Stimulated activated naive CD8-positive, alpha-beta T cell treated with anti-CD3 and anti-CD28 coated beads, Interleukin-15, Interleukin-2, amounts not matched to agents 100 ng/mL and 50 ng/mL, for 24 hours (primary cell): ENCODE results near the gene GSTO2.

Experiments
- H3K27ac Mint-ChIP-seq: one replicate; pipeline ENCODE4 v1.8.0; 2021; ENCODE audit warnings: mild to moderate bottlenecking, mixed read lengths
- H3K27me3 Mint-ChIP-seq: one replicate; pipeline ENCODE4 v1.8.0; 2021; ENCODE audit warnings: mixed read lengths
- H3K36me3 Mint-ChIP-seq: one replicate; pipeline ENCODE4 v1.8.0; 2021; ENCODE audit warnings: low read depth, mixed read lengths
- H3K4me1 Mint-ChIP-seq: one replicate; pipeline ENCODE4 v1.8.0; 2021; ENCODE audit warnings: low read depth, mixed read lengths
- H3K4me3 Mint-ChIP-seq: one replicate; pipeline ENCODE4 v1.8.0; 2021; ENCODE audit warnings: mild to moderate bottlenecking, mixed read lengths
- H3K9me3 Mint-ChIP-seq: one replicate; pipeline ENCODE4 v1.8.0; 2021; ENCODE audit warnings: mixed read lengths

The GSTO2 gene

GRCh38 chr10:104304356-104304745, 35.4 kb downstream of the GSTO2 start:
- Mint-ChIP-seq H3K4me1 (peaks cover 91% of the 10 kb centered on the region), H3K9me3 (peaks cover 8% of the 10 kb centered on the region), H3K27ac (no peak overlapping the region), H3K4me3 (no peak overlapping the region), H3K27me3 (no peaks in the 10 kb centered on the region), H3K36me3 (peaks cover 13% of the 10 kb centered on the region)

GRCh38 chr10:104304927-104305326, 35.9 kb downstream of the GSTO2 start:
- H3K27me3 Mint-ChIP-seq = no peaks in the 10 kb centered on the region
- H3K9me3 Mint-ChIP-seq = peaks cover 8% of the 10 kb centered on the region
- no peak overlapping the region for H3K27ac Mint-ChIP-seq
- peaks cover 93% of the 10 kb centered on the region for H3K4me1 Mint-ChIP-seq
- peaks cover 14% of the 10 kb centered on the region for H3K36me3 Mint-ChIP-seq
- H3K4me3 Mint-ChIP-seq = no peak overlapping the region

GRCh38 chr10:104306897-104307296, 37.9 kb downstream of the GSTO2 start:
- Mint-ChIP-seq H3K4me3 (no peak overlapping the region), H3K9me3 (peaks cover 8% of the 10 kb centered on the region), H3K27me3 (no peaks in the 10 kb centered on the region), H3K36me3 (peaks cover 23% of the 10 kb centered on the region), H3K27ac (no peak overlapping the region), H3K4me1 (peaks cover 86% of the 10 kb centered on the region)

GRCh38 chr10:104307576-104308438, 38.8 kb downstream of the GSTO2 start:
- H3K9me3 Mint-ChIP-seq = peaks cover 8% of the 10 kb centered on the region
- no peaks in the 10 kb centered on the region for H3K27me3 Mint-ChIP-seq
- peaks cover 29% of the 10 kb centered on the region for H3K36me3 Mint-ChIP-seq
- peak overlapping the region; percentile 52 for H3K4me3 Mint-ChIP-seq
- H3K4me1 Mint-ChIP-seq = peaks cover 82% of the 10 kb centered on the region
- peak overlapping the region; percentile 85 for H3K27ac Mint-ChIP-seq

- H3K4me1 Mint-ChIP-seq = peaks cover 76% of the 10 kb centered on the region
- peaks cover 4% of the 10 kb centered on the region for H3K9me3 Mint-ChIP-seq
- no peaks in the 10 kb centered on the region for H3K27me3 Mint-ChIP-seq
- H3K4me3 Mint-ChIP-seq = peak overlapping the region; percentile 52
- H3K36me3 Mint-ChIP-seq = peaks cover 30% of the 10 kb centered on the region
- H3K27ac Mint-ChIP-seq = peak overlapping the region; percentile 85
Measured at GRCh38 chr10:104308439-104308903, 39.5 kb downstream of the GSTO2 start.

- Mint-ChIP-seq H3K27me3 (no peaks in the 10 kb centered on the region), H3K27ac (no peak overlapping the region), H3K4me3 (no peak overlapping the region)
Measured at GRCh38 chr10:104309980-104310978, 41.3 kb downstream of the GSTO2 start.

GRCh38 chr10:104311184-104311720, 42.3 kb downstream of the GSTO2 start:
- Mint-ChIP-seq H3K9me3 (no peaks in the 10 kb centered on the region), H3K4me1 (peaks cover 53% of the 10 kb centered on the region), H3K27me3 (no peaks in the 10 kb centered on the region), H3K36me3 (peaks cover 49% of the 10 kb centered on the region), H3K27ac (no peak overlapping the region), H3K4me3 (no peak overlapping the region)

More at GRCh38 chr10:104309980-104310978, 41.3 kb downstream of the GSTO2 start:
- H3K9me3 Mint-ChIP-seq = no peaks in the 10 kb centered on the region
- H3K4me1 Mint-ChIP-seq = peaks cover 62% of the 10 kb centered on the region
- peaks cover 42% of the 10 kb centered on the region for H3K36me3 Mint-ChIP-seq

- H3K27ac Mint-ChIP-seq = no peak overlapping the region
Measured at GRCh38 chr10:104314591-104315485, 45.9 kb downstream of the GSTO2 start.

GRCh38 chr10:104315486-104315921, 46.5 kb downstream of the GSTO2 start:
- H3K9me3 Mint-ChIP-seq = no peaks in the 10 kb centered on the region
- H3K27ac Mint-ChIP-seq = no peak overlapping the region
- H3K27me3 Mint-ChIP-seq = no peaks in the 10 kb centered on the region
- H3K4me3 Mint-ChIP-seq = no peak overlapping the region
- H3K36me3 Mint-ChIP-seq = peaks cover 56% of the 10 kb centered on the region
- H3K4me1 Mint-ChIP-seq = peaks cover 45% of the 10 kb centered on the region

More at GRCh38 chr10:104314591-104315485, 45.9 kb downstream of the GSTO2 start:
- H3K4me1 Mint-ChIP-seq = peaks cover 45% of the 10 kb centered on the region
- H3K27me3 Mint-ChIP-seq = no peaks in the 10 kb centered on the region
- no peak overlapping the region for H3K4me3 Mint-ChIP-seq
- H3K9me3 Mint-ChIP-seq = no peaks in the 10 kb centered on the region
- peaks cover 62% of the 10 kb centered on the region for H3K36me3 Mint-ChIP-seq

- peaks cover 47% of the 10 kb centered on the region for H3K4me1 Mint-ChIP-seq
- no peaks in the 10 kb centered on the region for H3K27me3 Mint-ChIP-seq
- H3K27ac Mint-ChIP-seq = peak overlapping the region; percentile 11
- no peaks in the 10 kb centered on the region for H3K9me3 Mint-ChIP-seq
- no peak overlapping the region for H3K4me3 Mint-ChIP-seq
- peaks cover 50% of the 10 kb centered on the region for H3K36me3 Mint-ChIP-seq
Measured at GRCh38 chr10:104316321-104317099, 47.5 kb downstream of the GSTO2 start.

- Mint-ChIP-seq H3K27ac (no peak overlapping the region), H3K4me1 (peaks cover 54% of the 10 kb centered on the region), H3K4me3 (no peak overlapping the region), H3K9me3 (no peaks in the 10 kb centered on the region), H3K27me3 (no peaks in the 10 kb centered on the region), H3K36me3 (peaks cover 45% of the 10 kb centered on the region)
Measured at GRCh38 chr10:104317269-104317710, 48.3 kb downstream of the GSTO2 start.

GRCh38 chr10:104317726-104318299, 48.8 kb downstream of the GSTO2 start:
- peaks cover 57% of the 10 kb centered on the region for H3K4me1 Mint-ChIP-seq
- H3K9me3 Mint-ChIP-seq = no peaks in the 10 kb centered on the region
- H3K27me3 Mint-ChIP-seq = no peaks in the 10 kb centered on the region
- peaks cover 39% of the 10 kb centered on the region for H3K36me3 Mint-ChIP-seq
- H3K4me3 Mint-ChIP-seq = no peak overlapping the region
- no peak overlapping the region for H3K27ac Mint-ChIP-seq

GRCh38 chr10:104318326-104318725, 49.3 kb downstream of the GSTO2 start:
- no peak overlapping the region for H3K4me3 Mint-ChIP-seq
- H3K4me1 Mint-ChIP-seq = peaks cover 62% of the 10 kb centered on the region
- H3K27ac Mint-ChIP-seq = peak overlapping the region; percentile 45
- no peaks in the 10 kb centered on the region for H3K9me3 Mint-ChIP-seq
- H3K36me3 Mint-ChIP-seq = peaks cover 34% of the 10 kb centered on the region
- H3K27me3 Mint-ChIP-seq = no peaks in the 10 kb centered on the region
